ELF-1 (cell line): ENCODE data around the gene SNCB.

ENCODE experiments used
- DNase-seq: peaks from one replicate; pipeline ENCODE4 v3.0.0-alpha.2; 2016; ENCODE audit warnings: low read depth, low spot score

Gene SNCB

GRCh38 chr5:176575488-176576422, 54.6 kb downstream of the SNCB start:
- no peak for DNase-seq

DNA sequence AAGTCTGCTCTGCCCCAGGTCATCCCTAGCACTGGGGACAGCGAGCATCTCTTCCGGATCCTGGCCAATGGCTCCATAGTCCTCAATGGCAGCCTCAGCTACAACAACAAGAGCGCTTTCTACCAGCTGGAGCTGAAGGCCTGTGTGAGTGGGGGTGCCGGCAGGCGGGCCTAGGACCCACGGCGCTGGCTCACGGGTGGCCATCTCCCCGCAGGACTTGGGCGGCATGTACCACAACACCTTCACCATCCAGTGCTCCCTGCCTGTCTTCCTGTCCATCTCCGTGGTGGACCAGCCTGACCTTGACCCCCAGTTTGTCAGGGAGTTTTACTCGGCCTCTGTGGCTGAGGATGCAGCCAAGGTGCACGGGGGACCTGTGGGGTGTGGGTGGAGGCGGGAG, 55.3 kb downstream of the SNCB start:
- DNase-seq: no peak

DNA sequence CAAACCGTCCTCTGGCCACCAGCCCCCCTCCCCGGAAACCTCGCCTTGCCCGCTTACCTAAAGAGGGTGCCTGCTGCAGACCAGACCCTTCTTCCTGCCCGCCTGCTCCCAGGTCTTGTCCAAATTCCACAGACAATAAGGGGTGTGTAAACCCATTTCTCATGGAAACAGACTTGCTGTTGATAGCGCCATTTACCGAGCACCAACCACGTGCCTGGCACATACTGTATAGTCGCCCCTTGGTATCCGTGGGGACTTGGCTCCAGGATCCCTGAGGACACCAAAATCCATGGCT, 56.1 kb downstream of the SNCB start:
- DNase-seq: no peak

- DNase-seq: peak; percentile 77
Measured at GRCh38 chr5:176573564-176574296, 56.6 kb downstream of the SNCB start.
